ENCODE data around the gene ITFG2.

ITFG2 gene

DNA sequence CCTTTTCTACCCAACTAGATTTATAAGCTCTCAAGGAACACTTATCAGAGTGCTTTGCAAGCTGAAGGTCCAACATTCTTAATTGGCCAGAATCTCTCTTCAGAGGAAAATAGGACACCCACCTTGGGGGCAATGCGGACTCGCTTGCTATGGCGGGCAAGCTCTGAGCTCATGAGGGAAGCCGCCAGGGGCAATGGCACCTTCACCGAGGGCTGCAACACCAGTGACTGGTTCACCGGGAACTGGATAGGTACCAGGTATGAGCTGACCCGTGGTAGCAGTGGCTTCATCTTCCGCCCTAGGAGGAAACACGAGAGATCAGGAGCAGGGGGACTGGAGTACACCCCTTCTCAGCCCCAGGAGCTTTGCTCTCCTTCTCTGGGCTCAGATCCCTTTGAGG is 51.7 kb downstream of the ITFG2 start:
- DNase-seq: no peak

DNA sequence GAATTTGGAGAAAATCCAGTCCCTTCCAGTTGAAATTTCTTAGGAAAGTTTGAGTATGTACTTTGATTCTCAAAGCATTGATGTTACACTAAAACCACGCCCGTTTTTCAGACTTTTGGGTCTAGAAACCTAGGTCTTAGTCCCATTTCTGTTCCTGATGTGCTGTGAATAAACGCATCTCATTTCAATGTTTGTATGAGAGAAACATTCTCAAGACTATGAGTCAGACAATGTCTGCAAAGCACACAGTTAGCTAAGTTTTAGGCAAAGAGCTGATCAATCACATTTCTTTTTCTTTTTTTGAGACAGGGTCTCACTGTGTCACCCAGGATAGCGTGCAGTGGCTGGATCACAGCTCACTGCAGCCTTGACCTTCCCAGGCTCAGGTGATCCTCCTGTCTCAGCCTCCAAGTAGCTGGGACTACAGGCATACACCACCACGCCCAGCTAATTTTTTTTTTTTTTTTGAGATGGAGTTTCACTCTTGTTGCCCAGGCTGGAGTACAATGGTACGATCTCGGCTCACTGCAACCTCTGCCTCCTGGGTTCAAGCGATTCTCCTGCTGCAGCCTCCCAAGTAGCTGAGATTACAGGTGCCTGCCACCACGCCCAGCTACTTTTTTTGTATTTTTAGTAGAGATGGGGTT is 56.6 kb downstream of the ITFG2 start:
- peak; percentile 16 for DNase-seq
